NK-92 treated with Interleukin-12 subunit alpha and Interleukin-12 subunit beta, amount 100 ng/mL, for 24 hours (cell line): Measurements from ENCODE around the gene NKX1-2.
"Not testable (repeated sequence)": the region's sequence is repeated elsewhere in the genome, so short reads cannot be mapped to it uniquely, and the experiment has no call there.

Experiments used
- DNase-seq: peaks from one replicate; lab custom pipeline; 2025; lab: John Stamatoyannopoulos, UW

The NKX1-2 gene

DNA sequence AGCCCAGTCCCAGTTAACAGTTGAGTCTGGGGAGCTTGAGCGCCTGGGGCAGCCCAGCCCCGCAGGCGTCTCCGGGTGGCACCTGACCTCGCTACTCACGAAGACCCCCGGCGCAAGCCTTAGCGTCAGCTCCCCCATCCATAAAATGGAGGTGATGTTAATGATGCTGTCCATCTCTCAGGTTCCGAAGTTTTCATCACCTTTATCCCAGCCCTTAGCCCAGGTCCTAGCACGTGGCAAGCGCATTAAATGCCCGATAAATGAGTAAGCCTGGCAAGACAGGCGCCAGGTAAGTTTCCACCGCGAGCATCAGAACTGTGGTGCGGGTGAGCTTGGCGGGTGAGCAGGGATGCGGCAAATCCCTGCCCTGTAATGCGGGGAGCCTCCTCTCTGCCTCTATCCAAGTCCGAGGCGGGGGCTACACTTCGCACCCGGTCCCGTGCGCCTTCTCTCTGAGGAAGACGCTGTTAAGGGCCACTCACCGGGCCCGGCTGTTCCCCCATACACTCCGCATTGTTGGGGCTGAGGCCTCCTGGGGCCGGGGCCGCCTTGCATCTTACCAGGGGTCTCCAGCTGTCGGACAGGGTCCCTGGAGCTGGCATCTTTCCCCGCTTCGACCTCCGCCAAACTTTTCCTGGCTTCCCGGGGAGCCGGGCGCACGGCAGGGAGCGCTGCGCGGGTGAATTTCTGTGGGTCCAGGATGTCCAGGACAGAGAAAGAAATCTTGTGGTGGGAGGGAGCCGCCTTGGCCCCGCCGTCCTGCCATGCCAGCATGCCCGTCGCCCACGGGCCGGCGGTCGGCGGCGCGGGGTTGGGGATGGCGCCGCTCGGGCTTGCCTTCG, 444 bp downstream of the NKX1-2 start:
- DNase-seq, result no peak

DNA sequence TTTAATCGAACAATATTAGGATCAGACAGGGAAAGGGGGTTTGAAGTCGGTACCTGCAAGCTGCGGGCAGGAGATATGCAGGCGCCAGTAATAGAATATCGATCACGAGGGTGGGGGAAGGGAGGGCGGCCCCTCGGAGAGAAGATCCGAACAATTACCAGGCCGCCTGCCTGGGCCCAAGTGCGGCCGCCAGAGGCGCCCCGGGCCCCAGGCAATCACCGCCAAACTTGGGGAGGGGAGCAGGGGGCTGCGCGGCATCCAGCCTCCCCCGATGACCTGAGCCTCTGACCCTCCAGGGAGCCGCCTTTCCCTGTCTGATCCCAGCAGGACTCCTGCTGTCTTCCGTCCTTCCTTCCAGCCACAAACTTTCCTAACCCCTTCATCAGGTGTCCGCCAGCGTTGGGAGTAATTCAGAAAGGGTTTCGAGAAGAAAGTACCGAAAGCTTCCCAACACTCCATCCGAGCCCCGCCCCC, 1.1 kb downstream of the NKX1-2 start:
- DNase-seq, result no peak

DNA sequence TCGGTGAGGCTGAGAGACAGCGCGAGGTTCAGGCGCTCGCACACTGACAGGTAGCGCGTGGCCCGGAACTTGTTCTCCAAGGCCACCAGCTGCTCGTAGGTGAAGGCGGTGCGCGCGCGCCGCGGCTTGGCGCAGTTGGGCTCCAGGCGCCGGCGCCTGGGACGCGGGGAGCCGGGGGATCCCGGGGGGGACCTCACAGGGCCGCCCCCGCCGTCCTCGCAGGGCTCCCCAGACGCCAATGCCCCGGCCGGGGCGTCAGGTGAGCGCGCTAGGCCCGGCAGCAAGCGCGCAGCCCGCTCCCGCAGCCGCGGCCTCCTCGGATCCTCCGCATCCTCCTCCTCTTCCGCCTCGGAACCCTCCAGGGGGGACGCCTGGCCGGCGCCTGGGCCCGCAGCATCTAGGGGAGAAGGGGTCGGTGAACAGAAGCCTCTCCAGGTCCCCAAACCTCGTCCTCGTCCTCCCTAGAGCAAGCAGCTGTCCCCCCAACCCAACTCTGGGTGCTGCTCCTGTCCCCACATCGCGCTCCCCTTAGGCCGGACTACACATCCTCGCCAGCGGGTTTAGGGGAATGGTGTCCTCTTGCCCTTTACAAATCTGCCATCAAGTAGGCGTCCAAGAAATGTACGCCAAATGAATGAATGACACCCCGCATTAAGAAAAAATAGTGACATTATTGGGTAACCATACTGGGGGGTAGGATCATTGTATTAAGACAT, 1.9 kb downstream of the NKX1-2 start:
- DNase-seq, result no peak

DNA sequence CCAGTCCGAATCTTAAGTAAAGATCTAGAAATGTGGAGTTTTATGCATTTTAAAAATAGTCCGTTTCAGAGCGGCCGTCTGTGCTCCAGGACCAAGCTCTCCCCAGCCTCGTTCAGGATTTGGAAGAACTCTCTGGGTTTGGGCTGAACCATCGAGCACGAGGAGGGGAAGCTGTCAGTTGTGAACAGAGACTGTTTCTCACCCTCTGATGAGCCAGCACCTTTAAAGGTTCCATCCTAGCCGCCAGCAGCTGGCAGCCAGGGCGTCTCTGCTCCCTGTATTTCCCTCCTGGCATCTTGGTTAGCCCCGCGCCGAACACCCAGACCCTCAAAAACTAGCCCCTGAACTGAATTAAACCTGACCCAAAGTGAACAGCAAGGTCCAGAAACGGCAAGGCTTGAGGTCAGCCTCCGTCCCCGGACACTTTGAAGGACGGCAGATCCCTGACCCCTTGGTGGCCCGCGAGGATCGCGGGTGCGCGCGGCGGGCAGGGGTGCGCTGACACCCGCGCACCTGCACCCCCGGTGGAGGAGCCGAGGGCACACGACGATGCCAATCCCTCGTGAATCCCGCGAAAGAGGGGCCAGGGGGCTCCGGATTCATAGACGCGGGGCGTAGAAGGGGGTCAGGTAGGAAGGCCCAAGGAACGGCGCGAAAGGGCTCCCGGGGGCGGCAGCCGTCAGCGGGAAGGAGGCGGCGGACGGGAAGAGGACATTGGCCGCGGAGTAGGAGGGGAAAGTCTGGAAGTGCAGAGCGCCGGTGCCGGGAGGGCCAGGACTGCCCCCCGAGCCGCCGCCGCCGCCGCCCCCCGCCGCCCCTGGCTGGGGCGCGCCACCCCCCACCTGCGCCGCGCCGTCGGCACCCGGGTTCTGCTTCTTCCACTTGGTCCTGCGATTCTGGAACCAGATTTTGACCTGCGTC, 2.7 kb downstream of the NKX1-2 start:
- DNase-seq, result no peak

DNA sequence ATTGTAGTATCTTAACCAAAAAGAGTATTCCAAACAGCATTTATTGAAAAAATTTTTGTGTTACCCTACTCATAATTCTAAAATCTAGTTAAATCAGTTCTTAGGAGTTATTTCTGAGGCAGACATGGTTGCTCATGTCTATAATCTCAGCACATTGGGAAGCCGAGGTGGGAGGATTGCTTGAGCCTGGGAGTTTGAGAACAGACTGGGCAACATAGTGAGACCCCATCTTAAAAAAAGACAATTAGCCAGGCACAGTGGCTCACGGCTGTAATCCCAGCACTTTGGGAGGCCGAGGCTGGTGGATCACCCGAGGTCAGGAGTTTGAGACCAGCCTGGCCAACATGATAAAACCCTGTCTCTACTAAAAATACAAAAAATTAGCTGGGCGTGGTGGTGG, 8.1 kb downstream of the NKX1-2 start:
- not testable (repeated sequence) for DNase-seq

DNA sequence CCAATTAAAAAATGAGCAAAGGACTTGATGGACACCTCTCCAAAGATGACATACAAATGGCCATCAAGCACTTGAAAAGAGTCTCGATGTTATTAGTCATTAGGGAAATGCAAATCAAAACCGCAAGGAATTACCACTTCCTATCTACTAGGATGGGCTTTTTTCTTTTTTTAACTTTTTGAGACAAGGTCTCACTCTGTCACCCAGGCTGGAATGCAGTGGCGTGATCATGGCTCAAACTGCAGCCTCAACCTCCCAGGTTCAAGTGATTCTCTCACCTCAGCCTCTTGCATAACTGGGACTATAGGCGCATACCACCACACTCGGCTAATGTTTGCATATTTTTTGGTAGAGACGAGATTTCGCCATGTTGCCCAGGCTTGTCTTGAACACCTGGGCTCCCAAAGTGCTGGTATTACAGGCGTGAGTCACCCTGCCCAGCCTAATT, 13.6 kb downstream of the NKX1-2 start:
- no peak for DNase-seq

DNA sequence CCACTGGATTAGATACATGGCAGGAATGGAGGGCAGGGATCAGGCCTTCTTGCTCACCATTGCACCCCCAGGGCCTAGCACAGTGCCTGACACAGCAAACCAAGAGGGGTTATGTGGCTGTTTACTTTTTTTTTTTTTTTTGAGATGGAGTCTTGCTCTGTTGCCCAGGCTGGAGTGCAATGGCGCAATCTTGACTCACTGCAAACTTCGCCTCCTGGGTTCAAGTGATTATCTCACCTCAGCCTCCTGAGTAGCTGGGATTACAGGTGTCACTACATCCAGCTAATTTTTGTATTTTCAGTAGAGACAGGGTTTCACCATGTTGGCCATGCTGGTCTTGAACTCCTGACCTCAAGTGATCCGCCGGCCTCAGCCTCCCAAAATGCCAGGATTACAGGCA, 14.2 kb downstream of the NKX1-2 start:
- not testable (repeated sequence) for DNase-seq

DNA sequence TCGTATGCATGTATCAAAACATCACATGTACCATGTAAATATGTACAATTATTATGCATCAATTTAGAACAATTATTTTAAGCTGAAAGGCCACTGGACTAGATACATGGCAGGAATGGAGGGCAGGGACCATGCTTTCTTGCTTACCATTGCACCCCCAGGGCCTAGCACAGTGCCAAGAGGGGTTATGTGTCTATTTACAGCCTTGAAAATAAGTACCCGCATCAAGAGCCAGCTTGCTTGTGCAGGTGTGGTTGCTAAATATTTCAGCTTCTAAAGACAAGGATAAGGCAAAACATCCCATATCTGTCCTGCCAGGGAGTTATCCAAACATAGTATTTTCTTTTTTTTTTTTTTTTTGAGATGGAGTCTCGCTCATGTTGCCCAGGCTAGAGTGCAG, 16.4 kb downstream of the NKX1-2 start:
- DNase-seq, result no peak

DNA sequence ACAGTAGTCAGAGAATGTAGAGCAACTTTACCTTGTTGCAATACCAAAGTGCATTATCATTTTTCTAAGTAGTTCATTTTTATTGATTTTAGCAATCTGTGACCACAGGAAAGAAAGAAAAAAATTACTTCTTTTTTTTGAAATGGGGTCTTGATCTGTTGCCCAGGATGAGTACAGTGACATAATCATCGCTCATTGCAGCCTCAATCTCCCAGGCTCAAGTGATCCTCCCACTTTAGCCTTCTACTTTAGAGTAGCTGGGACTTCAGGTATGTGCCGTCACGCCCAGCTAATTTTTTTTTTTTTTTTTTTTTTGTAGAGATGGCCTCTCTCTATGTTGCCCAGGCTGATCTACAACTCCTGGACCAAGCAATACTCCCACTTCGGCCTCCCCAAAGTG, 19.8 kb downstream of the NKX1-2 start:
- no peak for DNase-seq

DNA sequence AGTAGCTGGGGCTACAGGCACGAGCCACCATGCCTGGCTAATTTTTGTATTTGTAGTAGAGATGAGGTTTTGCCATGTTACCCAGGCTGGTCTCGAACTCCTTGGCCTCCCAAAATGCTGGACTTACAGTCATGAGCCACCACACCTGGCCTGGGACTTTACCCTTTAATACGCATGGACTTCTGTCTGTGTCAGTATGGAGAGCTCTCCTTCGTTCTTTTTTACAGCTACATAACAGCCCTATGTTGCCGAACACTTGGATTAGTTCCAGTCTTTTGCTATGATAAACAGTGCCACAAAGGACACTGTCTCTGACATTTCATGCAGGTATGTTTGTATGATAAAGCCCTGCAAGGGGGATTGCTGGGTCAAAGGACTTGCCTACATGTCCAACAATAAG, 20.3 kb downstream of the NKX1-2 start:
- no peak for DNase-seq

DNA sequence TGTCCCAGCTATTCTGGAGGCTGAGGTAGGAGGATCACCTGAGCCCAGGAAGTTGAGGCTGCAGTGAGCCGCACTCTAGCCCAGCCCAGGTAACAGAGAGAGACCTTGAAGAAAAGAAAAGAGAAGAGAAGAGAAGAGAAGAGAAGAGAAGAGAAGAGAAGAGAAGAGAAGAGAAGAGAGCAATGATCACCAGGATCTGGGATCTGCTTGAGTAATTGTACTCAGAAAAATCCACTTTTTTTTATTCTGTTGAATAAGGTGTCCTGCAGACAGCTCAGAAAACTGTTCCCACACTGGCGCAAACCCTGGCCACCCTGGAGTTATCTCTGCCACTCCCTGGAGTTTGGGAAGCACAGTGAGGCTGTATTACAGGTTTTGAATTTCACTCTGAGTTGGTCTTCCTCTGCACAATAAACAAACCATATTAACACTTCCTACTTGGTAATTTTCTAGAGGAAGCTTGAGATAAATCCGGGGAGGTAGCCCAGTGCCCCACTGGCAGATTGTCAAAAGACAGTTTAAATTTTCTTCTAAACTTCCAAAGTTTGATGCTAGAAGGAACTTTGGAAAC, 21.5 kb downstream of the NKX1-2 start:
- DNase-seq, result no peak

DNA sequence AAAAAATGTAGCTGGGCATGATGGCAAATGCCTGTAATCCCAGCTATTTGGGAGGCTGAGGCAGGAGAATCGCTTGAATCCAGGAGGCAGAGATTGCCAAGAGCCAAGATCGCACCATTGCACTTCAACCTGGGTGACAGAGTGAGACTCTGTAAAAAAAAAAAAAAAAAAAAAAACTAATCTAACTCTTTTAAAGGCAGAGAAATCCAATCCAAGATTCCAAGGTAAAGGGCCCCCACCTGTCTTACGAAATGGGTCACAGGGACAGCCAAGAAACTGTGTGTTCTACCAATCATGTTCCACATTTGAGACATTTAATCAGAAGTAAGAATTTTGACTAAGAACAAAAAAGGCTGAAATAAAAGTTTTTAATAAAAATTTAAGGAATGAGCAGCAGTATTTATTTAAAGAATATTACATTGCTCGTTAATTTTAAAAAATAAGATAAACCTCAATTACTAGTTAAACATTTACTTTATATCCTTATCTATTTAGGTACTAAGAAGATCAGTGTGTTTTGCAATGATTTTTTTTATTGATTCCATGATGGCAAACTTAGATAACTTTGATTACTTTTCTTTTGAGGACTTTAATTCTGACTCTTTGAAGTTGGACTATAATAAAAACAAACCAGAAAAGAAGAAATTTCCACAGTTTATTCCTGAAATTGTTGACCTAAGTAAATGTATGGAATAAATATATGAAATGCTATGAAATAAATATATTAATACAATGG, 24.4 kb downstream of the NKX1-2 start:
- DNase-seq, result no peak

DNA sequence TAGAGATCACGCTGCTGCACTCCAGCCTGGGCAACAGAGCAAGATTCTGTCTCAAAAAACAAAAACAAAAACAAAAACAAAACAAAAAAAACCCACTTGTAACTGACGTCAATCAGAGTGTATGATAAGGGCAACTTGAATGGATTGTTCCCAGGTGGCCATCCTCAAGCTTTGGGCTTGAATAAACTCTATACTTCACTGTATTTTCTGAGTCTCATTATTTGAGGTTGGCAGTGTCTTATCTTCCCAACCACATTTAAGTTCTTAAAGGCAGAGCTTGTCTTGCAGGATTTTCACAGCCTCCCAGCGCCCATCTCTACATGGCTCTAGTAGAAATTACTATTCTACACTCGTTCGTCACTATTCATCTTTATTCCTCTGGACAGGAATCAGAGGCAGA, 26.0 kb downstream of the NKX1-2 start:
- DNase-seq, result no peak

DNA sequence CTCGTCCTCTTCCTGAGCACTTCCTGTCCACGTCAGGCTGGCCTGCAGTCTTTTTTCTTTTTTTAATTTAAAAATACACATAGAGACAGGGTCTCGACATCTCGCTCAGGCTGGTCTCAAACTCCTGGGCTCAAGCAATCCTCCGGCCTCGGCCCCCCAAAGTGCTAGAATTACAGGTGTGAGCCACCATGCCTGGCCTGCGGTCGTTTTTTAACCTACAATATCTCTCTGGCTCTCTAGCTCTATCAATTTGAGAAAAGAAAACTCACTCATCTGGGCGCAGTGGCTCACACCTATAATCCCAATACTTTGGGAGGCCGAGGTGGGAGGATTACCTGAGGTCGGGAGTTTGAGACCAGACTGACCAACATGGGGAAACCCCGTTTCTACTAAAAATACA, 27.1 kb downstream of the NKX1-2 start:
- no peak for DNase-seq

DNA sequence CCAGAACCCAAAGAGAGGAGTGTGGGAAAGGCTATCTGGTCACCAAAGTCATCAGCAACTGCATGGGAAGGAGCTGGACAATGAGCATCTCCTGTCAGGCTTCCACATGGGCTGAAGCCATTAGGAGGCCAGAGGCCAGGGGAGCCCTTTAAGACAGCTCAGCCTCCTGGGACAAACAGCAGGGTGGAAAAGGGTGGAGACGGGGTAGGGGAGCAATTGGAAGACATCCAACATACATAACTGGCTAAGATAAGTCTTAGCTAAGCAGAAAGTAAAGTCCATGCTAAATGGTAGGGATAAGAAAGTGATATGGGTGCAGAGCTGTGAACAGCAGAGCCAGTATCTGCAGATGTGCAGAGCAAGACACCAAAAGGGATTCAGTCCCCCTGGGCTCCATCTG, 29.6 kb downstream of the NKX1-2 start:
- DNase-seq, result no peak

DNA sequence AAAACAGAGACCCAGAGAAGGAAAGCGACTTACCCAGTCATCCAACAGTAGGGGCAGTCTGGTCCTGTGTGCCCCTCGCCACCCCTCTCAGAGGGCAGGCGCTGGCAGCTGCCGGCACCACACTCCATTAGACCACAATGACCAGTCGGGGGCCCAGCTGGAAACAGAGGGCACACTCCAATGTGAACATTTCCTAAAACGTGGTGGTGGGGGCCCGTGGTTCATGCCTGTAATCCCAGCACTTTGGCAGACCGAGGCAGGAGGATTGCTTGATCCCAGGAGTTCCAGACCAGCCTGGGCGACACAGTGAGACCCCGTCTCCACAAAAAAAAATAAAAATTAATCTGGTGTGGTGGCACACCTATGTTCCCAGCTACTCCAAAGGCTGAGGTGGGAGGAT, 30.2 kb downstream of the NKX1-2 start:
- DNase-seq, result no peak

DNA sequence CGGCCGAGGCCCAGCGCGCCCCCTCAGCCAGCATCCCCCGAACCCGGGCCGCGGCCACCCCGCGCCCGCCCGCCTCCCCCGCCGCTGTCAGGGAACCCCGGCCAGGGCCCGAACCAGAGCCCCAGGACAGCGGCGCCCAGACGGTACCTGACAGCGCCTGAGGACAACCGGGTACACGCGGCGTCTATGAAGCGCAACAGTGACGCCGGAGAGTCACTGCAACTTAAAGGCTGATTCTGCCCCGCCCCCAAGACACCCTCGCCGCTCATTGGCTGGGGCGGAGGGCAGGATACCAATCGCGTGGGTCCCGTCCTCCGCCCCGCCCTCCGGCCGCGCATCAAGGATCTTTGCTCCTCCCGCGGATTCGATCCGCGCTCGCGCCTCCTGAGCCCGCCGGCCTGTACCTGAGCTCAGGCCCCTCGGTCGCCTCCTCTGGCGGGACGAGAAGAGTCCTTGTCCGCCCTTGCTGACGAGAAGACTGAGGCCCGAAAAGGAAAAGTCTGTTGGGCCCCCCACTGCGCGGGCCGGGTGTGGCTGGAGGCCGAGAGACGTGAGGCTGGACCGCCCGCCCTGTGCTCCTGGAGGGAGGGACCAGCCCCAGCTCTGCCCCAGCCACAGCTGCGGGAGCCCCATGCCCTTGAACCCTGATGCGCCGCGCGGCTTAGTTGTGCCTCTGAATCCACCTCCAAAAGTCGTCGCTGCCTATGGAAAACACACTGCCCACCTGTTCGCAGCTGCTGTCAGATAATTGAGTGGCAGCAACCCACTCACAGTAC, 30.9 kb downstream of the NKX1-2 start, which contains the start of gene OAT:
OAT (minus strand) TSS at position 198 of the 776 bp plus-strand sequence. CDS start 6,752 bp downstream, outside the sequence.
- DNase-seq, result no peak

DNA sequence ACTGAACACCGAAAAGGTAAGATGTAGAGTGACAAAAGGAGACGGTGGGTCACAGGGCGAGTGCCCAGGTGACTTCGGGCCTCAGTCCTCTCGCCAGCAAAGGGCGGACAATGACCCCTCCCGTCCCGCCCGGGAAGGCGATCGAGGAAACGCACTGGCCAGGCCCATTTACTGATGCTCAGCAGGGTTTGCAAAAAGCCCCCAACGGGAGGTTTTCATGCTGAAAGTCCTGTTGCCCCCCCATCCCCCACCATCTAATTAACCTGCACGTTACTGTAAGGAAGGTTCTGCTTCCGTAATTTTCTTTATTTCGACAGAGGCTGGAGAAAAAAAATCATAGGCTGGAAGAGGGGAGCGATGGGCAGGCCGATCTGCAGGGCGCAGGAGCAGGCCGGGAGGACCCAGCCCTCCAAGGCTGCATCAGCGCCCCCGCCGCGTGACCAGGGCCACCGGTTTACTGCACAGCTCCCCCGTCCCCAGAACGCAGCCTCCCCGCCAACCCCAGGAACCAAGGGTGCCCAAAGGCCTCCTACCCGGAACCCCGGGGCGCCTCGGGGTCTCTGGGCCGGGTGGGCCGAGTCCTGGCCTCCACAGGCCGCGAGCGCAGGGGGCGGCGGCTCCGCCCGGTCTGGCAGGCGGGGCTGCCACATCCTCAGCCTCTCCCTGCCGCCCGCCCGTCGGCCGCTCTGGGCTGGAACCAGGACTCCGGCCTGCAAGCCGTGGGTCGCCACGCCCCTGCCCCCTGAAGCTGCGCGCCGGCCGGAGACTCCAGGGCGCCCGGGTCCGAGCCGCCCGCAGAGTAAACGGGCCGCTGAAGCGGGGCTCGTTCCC, 31.7 kb downstream of the NKX1-2 start:
- DNase-seq, result no peak

DNA sequence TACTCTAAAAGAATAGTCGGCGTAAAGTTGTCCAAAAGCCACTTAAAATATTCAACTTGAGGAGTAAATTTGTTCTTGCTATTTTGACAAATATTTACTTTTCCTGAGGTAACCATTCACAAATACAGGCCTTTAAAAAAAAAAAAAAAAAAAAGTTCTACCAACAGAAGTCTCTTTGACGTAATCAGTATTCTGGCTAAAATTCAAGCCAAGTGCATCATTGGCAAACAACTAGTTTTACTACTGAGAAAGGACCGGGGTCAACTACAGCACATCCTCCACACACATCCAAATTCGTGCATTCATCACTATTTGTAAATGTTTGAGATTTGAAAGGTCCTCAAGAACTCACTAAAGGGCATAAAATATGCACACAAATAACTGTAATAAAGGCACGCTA, 33.1 kb downstream of the NKX1-2 start:
- no peak for DNase-seq
